Transverse colon (tissue), 4 donors: ENCODE data around the gene LIX1. TPM values are rescaled to one million over a fixed set of nuclear protein-coding genes. Genes with fewer than 3 reads are reported as not detected.

Experiments
- DNase-seq: peaks from one replicate; pipeline ENCODE4 v3.0.0-alpha.2; 2019
- H3K27ac ChIP-seq, 4 donors: fragments of 200-600 bp; sonication (generic); 2 replicates each; pipeline ENCODE4 v1.5.1; 2016 to 2018; ENCODE audit warnings: inconsistent platforms in 4 of 4
- H3K27me3 ChIP-seq: fragments of 200-600 bp; sonication (generic); 2 replicates; pipeline ENCODE4 v1.5.1; 2017; ENCODE audit warnings: inconsistent platforms
- H3K36me3 ChIP-seq, 4 donors: fragments of 200-600 bp; sonication (generic); 2 replicates each; pipeline ENCODE4 v1.5.1; 2017 to 2019; ENCODE audit warnings: inconsistent platforms in 4 of 4
- H3K4me1 ChIP-seq, 4 donors: fragments of 200-600 bp; sonication (generic); 2 replicates each; pipeline ENCODE4 v1.5.1; 2017 to 2020; ENCODE audit warnings: inconsistent platforms in 4 of 4
- H3K4me3 ChIP-seq, 4 donors: fragments of 200-600 bp; sonication (generic); 1 replicate in 1 of 4; 2 replicates in 3 of 4; pipeline versions ENCODE4 v1.5.1 to v1.6.1; 2017 to 2019; ENCODE audit warnings: inconsistent platforms in 4 of 4
- H3K9me3 ChIP-seq, 2 donors: fragments of 200-600 bp; sonication (generic); 2 replicates each; pipeline ENCODE4 v1.5.1; 2017 to 2019; ENCODE audit warnings: inconsistent platforms in 2 of 2
- EP300 ChIP-seq: sonication (generic); formaldehyde crosslinking; IDR thresholded peaks from one replicate; pipeline ENCODE4 v1.6.1; 2017; ENCODE audit warnings: antibody characterized with exemption, low read depth
- POLR2A ChIP-seq: fragments of 450-650 bp; IDR thresholded peaks from one replicate; pipeline ENCODE4 v1.6.1; 2016; ENCODE audit warnings: antibody characterized with exemption, mild to moderate bottlenecking, moderate library complexity
- POLR2AphosphoS5 ChIP-seq, 3 donors: sonication (generic); formaldehyde crosslinking; IDR thresholded peaks; one replicate each; pipeline ENCODE4 v1.6.1; 2016; ENCODE audit warnings: antibody characterized with exemption in 3 of 3
- WGBS, 2 donors: methylation state at CpG; one replicate each; pipeline ENCODE4 v1.1.5; 2018; ENCODE audit warnings: low coverage in 1 of 2; 5-methylcytosine and 5-hydroxymethylcytosine counted together
- in situ Hi-C, 4 donors: fragments of 200-750 bp; cut with MboI; loops; one replicate each; pipeline versions ENCODE4 v1.15.0 to v1.15.1; 2017; ENCODE audit warnings: low sequenced_read_pairs in 3 of 4, low pct_ligation_motif_present in 1 of 4, low pct_unique_long_range_greater_than_20kb in 1 of 4
- intact Hi-C: fragments of 100-400 bp; cut with DNase I; formaldehyde crosslinking; loops from one replicate; pipeline ENCODE4 v1.15.1; 2023; ENCODE audit warnings: low total_unique reads
- total RNA-seq, 4 donors: library from RNA; depleted of rRNA; stranded (reverse); fragments of >200 nt; gene quantifications; one replicate each; pipeline ENCODE4 v1.1.0, GENCODE V29; 2016
- TF ChIP-seq, protein P1 (sequence below), 5 experiments: fragments of 200-600 bp in 3 of 5; fragments of 450-650 bp in 2 of 5; sonication (generic) in 3 of 5; IDR thresholded peaks; 1 replicate in 2 of 5; 2 replicates in 3 of 5; pipeline ENCODE4 v1.5.1; 2016 to 2017; ENCODE audit warnings: antibody characterized with exemption in 5 of 5, inconsistent platforms in 3 of 5, mild to moderate bottlenecking in 2 of 5, moderate library complexity in 1 of 5

The LIX1 gene
- total RNA-seq, 4 donors from 2014 or later = 0.16 to 0.41 TPM; not detected in 2

DNA sequence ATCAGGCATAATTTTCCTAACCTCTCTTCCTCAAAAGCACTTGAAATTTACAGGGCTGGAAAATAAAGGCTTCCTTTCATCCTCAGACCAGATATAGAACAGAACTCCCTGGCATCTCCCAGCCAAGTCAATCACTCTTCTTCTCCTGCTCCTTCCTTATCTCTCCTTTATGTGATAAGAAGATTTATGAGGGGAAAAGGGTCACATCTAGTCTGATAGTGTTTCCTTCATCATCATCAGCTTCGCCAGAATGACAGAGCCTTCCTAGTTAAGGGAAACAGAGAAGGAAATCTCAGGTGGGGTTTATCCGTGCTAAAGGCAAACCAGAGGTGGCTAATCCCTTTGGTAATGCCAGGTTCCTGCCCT, 36.2 kb downstream of the LIX1 start:
- no peaks in the 10 kb centered on the region for H3K9me3 ChIP-seq
- peaks cover 0 to 11% (median 8%) of the 10 kb centered on the region in 4 donors for H3K4me1 ChIP-seq
- 17 to 32% methylated on average over 1 to 2 of the region's 2 CpGs for WGBS, 2 donors
- in situ Hi-C loops (no loop called here), intact Hi-C loops (no loop called here)
- no peak for TF ChIP-seq POLR2A
- TF ChIP-seq, protein P1, sequence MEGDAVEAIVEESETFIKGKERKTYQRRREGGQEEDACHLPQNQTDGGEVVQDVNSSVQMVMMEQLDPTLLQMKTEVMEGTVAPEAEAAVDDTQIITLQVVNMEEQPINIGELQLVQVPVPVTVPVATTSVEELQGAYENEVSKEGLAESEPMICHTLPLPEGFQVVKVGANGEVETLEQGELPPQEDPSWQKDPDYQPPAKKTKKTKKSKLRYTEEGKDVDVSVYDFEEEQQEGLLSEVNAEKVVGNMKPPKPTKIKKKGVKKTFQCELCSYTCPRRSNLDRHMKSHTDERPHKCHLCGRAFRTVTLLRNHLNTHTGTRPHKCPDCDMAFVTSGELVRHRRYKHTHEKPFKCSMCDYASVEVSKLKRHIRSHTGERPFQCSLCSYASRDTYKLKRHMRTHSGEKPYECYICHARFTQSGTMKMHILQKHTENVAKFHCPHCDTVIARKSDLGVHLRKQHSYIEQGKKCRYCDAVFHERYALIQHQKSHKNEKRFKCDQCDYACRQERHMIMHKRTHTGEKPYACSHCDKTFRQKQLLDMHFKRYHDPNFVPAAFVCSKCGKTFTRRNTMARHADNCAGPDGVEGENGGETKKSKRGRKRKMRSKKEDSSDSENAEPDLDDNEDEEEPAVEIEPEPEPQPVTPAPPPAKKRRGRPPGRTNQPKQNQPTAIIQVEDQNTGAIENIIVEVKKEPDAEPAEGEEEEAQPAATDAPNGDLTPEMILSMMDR (IDR thresholded peaks at IDR 0.05) = no peak
- TF ChIP-seq EP300 = no peak
- no peak for TF ChIP-seq POLR2AphosphoS5 (IDR thresholded peaks at IDR 0.05)
- DNase-seq = no peak
- H3K4me3 ChIP-seq = no peak overlapping the region
- H3K36me3 ChIP-seq = no peaks in the 10 kb centered on the region
- no peaks in the 10 kb centered on the region for H3K27me3 ChIP-seq
- H3K27ac ChIP-seq = no peak overlapping the region

- in situ Hi-C loops = no loop called here
- DNase-seq = no peak
- Histone ChIP-seq H3K27ac (no peak overlapping the region), H3K4me1 (peaks cover 0 to 7% (median 4%) of the 10 kb centered on the region in 4 donors), H3K9me3 (no peaks in the 10 kb centered on the region), H3K36me3 (no peaks in the 10 kb centered on the region), H3K27me3 (no peaks in the 10 kb centered on the region), H3K4me3 (no peak overlapping the region)
- 48 to 80% methylated on average over 13 of the region's 13 CpGs for WGBS, 2 donors
- intact Hi-C loops = no loop called here
- TF ChIP-seq, protein P1 (IDR thresholded peaks at IDR 0.05) = no peak
- TF ChIP-seq POLR2AphosphoS5 (IDR thresholded peaks at IDR 0.05) (no peak), EP300 (no peak), POLR2A (no peak)
Measured at GRCh38 chr5:97105501-97106215, 36.8 kb downstream of the LIX1 start.

GRCh38 chr5:97102010-97102470, 40.4 kb downstream of the LIX1 start:
- TF ChIP-seq, protein P1 (IDR thresholded peaks at IDR 0.05) = no peak
- no peak for TF ChIP-seq POLR2AphosphoS5 (IDR thresholded peaks at IDR 0.05)
- no peak for TF ChIP-seq POLR2A
- no peak for TF ChIP-seq EP300
- H3K36me3 ChIP-seq = no peaks in the 10 kb centered on the region
- no peak overlapping the region for H3K4me3 ChIP-seq
- in situ Hi-C loops (no loop called here), intact Hi-C loops (no loop called here)
- no peak overlapping the region for H3K27ac ChIP-seq
- peaks cover 0 to 7% (median 3%) of the 10 kb centered on the region in 4 donors for H3K4me1 ChIP-seq
- H3K27me3 ChIP-seq = no peaks in the 10 kb centered on the region
- no peak for DNase-seq
- no peaks in the 10 kb centered on the region for H3K9me3 ChIP-seq
- 50 to 76% methylated on average over 3 to 8 of the region's 8 CpGs for WGBS, 2 donors

DNA sequence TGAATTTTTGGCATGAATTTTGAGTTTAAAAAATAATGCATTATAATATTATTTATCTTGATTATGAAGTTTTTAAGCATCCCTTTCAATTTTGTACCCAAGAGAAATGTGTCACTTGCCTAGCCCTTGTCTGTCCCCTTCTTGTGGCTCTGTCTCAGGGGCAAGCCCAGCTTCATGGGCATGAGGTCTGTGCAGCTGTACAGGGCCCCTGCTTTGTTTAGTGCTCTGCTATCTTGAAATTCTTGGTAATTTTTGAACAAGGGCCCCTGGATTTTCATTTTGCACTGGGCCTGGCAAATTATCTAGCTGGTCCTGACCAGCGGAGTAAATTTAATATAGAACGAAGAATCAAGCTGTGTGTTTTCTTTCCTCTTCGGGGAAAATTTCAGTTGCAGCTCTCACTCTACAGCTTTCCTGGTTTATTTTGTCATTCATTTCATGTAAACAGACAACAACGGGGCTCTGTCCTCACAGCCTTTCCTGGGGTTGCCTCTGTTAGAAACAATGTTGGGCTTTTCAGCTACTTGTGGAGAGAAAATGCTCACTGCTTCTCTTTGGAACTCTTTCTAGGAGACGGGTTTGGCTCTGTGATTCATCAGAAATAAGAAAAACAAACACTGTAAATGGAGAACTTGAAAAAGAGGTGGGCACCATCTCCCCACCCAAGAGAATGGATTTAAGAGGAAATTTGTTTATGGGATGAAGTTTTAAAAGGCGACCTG, 41.1 kb downstream of the LIX1 start:
- Histone ChIP-seq H3K9me3 (no peaks in the 10 kb centered on the region), H3K36me3 (no peaks in the 10 kb centered on the region), H3K4me3 (no peak overlapping the region), H3K27me3 (no peaks in the 10 kb centered on the region), H3K27ac (no peak overlapping the region), H3K4me1 (peaks cover 0 to 7% (median 2%) of the 10 kb centered on the region in 4 donors)
- DNase-seq = no peak
- in situ Hi-C loops = no loop called here
- intact Hi-C loops = no loop called here
- TF ChIP-seq EP300 (no peak), POLR2A (no peak), POLR2AphosphoS5 (IDR thresholded peaks at IDR 0.05) (no peak)
- TF ChIP-seq, protein P1 (IDR thresholded peaks at IDR 0.05) = no peak
- 71 to 84% methylated on average over 4 to 6 of the region's 6 CpGs for WGBS, 2 donors
